Right lobe of liver (tissue), 6 donors: Measurements from ENCODE around the gene SLC25A38. TPM values are rescaled to one million over a fixed set of nuclear protein-coding genes. Genes with fewer than 3 reads are reported as not detected.

Experiments used
- ATAC-seq, 4 donors: fragments of 200-7000 bp; cut with Tn5 transposase; one replicate each; pipeline ENCODE4 v1.9.1; 2020; ENCODE audit warnings: mild to moderate bottlenecking in 4 of 4, moderate library complexity in 4 of 4
- DNase-seq, 3 donors: peaks; one replicate each; pipeline ENCODE4 v3.0.0-alpha.2; 2020
- H3K27ac ChIP-seq, 3 donors: fragments of 200-600 bp; one replicate each; pipeline ENCODE4 v1.8.0; 2022
- H3K27me3 ChIP-seq, 2 donors: fragments of 200-600 bp; one replicate each; pipeline ENCODE4 v1.8.0; 2022
- H3K36me3 ChIP-seq, 4 donors: fragments of 200-600 bp; sonication (generic) in 1 of 4; one replicate each; pipeline versions ENCODE4 v1.5.1 to v1.8.0; 2017 to 2022; ENCODE audit warnings: control low read depth in 1 of 4
- H3K4me1 ChIP-seq, 4 donors: fragments of 200-600 bp; sonication (generic) in 1 of 4; one replicate each; pipeline versions ENCODE4 v1.5.1 to v1.8.0; 2017 to 2022; ENCODE audit warnings: control low read depth in 1 of 4
- H3K4me3 ChIP-seq, 3 donors: fragments of 200-600 bp; one replicate each; pipeline ENCODE4 v1.8.0; 2022
- H3K9me3 ChIP-seq, 4 donors: fragments of 200-600 bp; sonication (generic) in 1 of 4; one replicate each; pipeline versions ENCODE4 v1.5.1 to v1.8.0; 2017 to 2022; ENCODE audit warnings: control low read depth in 1 of 4
- POLR2A ChIP-seq: fragments of 450-650 bp; IDR thresholded peaks from one replicate; pipeline ENCODE4 v1.6.1; 2017; ENCODE audit warnings: antibody characterized with exemption, mild to moderate bottlenecking
- WGBS: methylation state at CpG from one replicate; pipeline ENCODE4 v1.1.6; 2018; ENCODE audit warnings: low coverage, low lambda C conversion rate; ENCODE audit not compliant: insufficient coverage; ENCODE audit errors: missing lambda C conversion rate; 5-methylcytosine and 5-hydroxymethylcytosine counted together
- intact Hi-C, 2 donors: fragments of 100-400 bp; cut with DNase I; formaldehyde crosslinking; loops; one replicate each; pipeline versions ENCODE4 v1.11.2 to v1.14.1; 2022
- total RNA-seq, 6 experiments: library from RNA; depleted of rRNA in 2 of 6; stranded (reverse); fragments of >200 nt in 2 of 6; fragmentation: NEBNext Ultra II Directional in 3 of 6; extraction: Animal tissue kit (Norgen Biotek cat#: 25700) in 3 of 6; gene quantifications; one replicate each; pipeline versions ENCODE4 v1.1.0 to v1.2.4, GENCODE V29; 2016 to 2023
- TF ChIP-seq, protein P1 (sequence below), 4 donors: fragments of 200-600 bp in 3 of 4; fragments of 450-650 bp in 1 of 4; IDR thresholded peaks; one replicate each; pipeline versions ENCODE4 v1.5.1 to v1.8.0; 2016 to 2022; ENCODE audit warnings: antibody characterized with exemption in 4 of 4, mild to moderate bottlenecking in 2 of 4
- donor health status: DM: no; HTN: yes; CAD: no.
- donor health status: DM: no; HTN: no; CAD: no.
- donor health status: DM: no; HTN: no; CAD: no.
- donor health status: DM: no; HTN: yes; CAD: no.
- donor health status: DM: no; HTN: yes; CAD: no.

SLC25A38 gene
- total RNA-seq, 6 experiments from 2014 or later: 20.9 to 36.7 (median 23.6) TPM

DNA sequence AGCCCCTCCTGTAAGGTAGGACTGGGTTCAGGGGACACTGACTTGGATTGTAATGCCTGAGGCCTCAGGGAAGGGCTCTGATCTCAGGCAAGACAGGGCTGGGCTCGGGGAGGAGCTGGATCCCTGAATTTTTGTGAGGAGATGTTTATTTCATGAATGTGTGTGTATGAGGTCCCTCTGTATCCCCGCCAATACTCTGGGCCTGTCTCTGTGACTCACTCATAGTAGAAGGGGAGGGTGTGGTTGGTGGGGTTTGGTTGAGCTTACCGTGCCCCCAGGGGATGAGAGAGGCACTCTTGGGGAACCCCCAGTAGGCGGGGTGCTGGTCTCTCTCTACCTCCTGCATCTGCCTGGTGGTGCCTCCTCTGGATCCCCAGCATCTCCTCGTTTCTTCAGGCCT, 51.4 kb downstream of the SLC25A38 start:
- Histone ChIP-seq H3K27me3 (no peaks in the 10 kb centered on the region), H3K27ac (no peak overlapping the region), H3K4me3 (no peak overlapping the region), H3K4me1 (no peaks in the 10 kb centered on the region), H3K9me3 (no peaks in the 10 kb centered on the region), H3K36me3 (no peaks in the 10 kb centered on the region)
- DNase-seq (no peak), ATAC-seq (no peak)
- 54% methylated on average over 3 of the region's 5 CpGs for WGBS
- intact Hi-C loops: no loop called here
- TF ChIP-seq POLR2A: no peak
- TF ChIP-seq, protein P1, sequence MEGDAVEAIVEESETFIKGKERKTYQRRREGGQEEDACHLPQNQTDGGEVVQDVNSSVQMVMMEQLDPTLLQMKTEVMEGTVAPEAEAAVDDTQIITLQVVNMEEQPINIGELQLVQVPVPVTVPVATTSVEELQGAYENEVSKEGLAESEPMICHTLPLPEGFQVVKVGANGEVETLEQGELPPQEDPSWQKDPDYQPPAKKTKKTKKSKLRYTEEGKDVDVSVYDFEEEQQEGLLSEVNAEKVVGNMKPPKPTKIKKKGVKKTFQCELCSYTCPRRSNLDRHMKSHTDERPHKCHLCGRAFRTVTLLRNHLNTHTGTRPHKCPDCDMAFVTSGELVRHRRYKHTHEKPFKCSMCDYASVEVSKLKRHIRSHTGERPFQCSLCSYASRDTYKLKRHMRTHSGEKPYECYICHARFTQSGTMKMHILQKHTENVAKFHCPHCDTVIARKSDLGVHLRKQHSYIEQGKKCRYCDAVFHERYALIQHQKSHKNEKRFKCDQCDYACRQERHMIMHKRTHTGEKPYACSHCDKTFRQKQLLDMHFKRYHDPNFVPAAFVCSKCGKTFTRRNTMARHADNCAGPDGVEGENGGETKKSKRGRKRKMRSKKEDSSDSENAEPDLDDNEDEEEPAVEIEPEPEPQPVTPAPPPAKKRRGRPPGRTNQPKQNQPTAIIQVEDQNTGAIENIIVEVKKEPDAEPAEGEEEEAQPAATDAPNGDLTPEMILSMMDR (IDR thresholded peaks at IDR 0.05): no peak

DNA sequence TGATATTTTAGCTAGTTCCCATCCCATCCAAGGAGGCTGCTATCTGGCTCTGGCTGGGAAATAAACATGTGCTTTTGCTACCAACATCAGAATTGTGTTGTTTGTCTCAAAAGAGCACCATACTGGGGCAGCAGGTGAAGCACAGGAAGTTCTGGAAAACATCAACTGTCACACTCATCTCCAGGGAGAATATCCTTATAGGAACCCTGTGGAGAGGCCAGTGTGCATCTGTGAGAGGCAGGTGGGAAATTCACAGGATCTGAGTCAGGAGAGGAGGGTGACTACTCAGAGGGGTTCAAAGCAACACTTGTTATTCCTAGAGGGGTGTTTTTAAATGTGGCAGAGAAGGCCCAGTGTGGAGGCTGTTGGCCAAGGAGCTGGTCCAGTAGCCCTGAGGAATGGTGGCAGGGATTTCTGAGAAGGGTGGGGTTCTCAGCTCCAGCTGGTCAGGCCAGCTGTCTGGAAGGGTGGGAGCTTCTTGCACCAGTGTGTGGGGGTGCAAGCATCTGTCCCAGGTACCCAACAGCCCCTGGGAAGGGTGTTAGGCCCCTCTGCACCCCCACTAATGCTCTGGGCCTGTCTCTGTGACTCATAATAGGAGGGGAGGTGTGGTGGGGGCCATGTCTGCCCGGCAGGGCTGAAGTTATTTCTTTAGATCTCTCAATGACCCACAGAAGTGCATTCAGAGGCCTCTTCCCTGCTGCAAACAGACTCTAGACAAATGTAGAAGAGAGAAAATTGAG, 52.0 kb downstream of the SLC25A38 start:
- intact Hi-C loops: no loop called here
- H3K4me3 ChIP-seq: no peak overlapping the region
- no peaks in the 10 kb centered on the region for H3K9me3 ChIP-seq
- H3K27me3 ChIP-seq: no peaks in the 10 kb centered on the region
- no peak for ATAC-seq
- DNase-seq: no peak
- no CpG with 5 or more reads among the region's 1 CpG for WGBS
- H3K4me1 ChIP-seq: no peaks in the 10 kb centered on the region
- TF ChIP-seq, protein P1 (IDR thresholded peaks at IDR 0.05): no peak
- no peak for TF ChIP-seq POLR2A
- no peak overlapping the region for H3K27ac ChIP-seq
- H3K36me3 ChIP-seq: no peaks in the 10 kb centered on the region

GRCh38 chr3:39438880-39439279, 55.7 kb downstream of the SLC25A38 start:
- intact Hi-C loops: no loop called here
- H3K36me3 ChIP-seq: no peaks in the 10 kb centered on the region
- WGBS: 77% methylated on average over 4 of the region's 4 CpGs
- H3K4me3 ChIP-seq: no peak overlapping the region
- ATAC-seq: no peak
- H3K27me3 ChIP-seq: no peaks in the 10 kb centered on the region
- H3K4me1 ChIP-seq: no peaks in the 10 kb centered on the region
- DNase-seq: no peak
- H3K9me3 ChIP-seq: no peaks in the 10 kb centered on the region
- TF ChIP-seq, protein P1 (IDR thresholded peaks at IDR 0.05): no peak
- no peak for TF ChIP-seq POLR2A
- no peak overlapping the region for H3K27ac ChIP-seq

- intact Hi-C loops: no loop called here
- H3K27me3 ChIP-seq: no peaks in the 10 kb centered on the region
- DNase-seq: no peak
- WGBS: 63% methylated on average over 4 of the region's 8 CpGs
- no peak overlapping the region for H3K27ac ChIP-seq
- H3K36me3 ChIP-seq: no peaks in the 10 kb centered on the region
- no peak for ATAC-seq
- no peak for TF ChIP-seq POLR2A
- TF ChIP-seq, protein P1 (IDR thresholded peaks at IDR 0.05): no peak
- no peaks in the 10 kb centered on the region for H3K9me3 ChIP-seq
- H3K4me1 ChIP-seq: no peaks in the 10 kb centered on the region
- H3K4me3 ChIP-seq: no peak overlapping the region
Measured at GRCh38 chr3:39440316-39440715, 57.1 kb downstream of the SLC25A38 start.
